HG03460 (cell line): Measurements from ENCODE around the gene S100A10.

Experiments
- ATAC-seq: cut with Tn5 transposase; IDR thresholded peaks from one replicate; pipeline ENCODE4 v1.9.1; 2021; ENCODE audit not compliant: unreplicated experiment

S100A10 gene

DNA sequence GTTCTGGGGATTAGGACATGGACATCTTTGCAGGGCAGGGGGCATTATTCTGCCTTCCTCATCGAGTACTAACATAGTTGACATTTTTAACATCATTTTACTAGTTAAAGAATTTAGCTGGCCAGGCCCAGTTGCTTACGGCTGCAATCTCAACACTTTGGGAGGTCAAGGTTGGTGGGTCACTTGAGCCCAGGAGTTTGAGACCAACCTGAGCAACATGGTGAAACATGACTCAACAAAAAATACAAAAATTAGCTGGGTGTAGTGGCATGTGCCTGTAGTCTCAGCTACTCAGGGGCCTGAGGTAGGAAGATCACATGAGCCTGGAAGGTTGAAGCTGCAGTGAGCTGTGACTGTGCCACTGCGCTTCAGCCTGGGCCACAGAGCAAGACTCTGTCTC is 54.5 kb downstream of the S100A10 start:
- no peak for ATAC-seq

DNA sequence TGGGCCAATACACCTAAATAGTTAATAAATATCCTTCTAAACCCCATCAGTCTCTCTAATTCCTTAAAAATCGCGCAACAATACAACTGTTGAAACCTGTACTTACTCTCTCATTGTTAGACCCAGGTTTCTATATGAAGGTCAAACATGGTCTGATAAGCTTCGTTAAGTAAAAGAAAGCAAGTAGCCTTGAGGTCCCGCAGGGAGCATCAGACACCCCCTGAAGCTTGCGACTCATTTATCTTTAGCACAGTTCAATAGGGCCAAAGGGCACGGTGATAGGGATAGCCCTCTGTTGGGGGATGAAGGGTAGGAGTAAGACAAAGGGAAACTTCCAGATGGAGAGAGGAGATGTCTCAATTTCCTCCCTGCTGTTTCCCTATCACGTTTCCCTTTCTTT is 57.0 kb downstream of the S100A10 start:
- no peak for ATAC-seq

DNA sequence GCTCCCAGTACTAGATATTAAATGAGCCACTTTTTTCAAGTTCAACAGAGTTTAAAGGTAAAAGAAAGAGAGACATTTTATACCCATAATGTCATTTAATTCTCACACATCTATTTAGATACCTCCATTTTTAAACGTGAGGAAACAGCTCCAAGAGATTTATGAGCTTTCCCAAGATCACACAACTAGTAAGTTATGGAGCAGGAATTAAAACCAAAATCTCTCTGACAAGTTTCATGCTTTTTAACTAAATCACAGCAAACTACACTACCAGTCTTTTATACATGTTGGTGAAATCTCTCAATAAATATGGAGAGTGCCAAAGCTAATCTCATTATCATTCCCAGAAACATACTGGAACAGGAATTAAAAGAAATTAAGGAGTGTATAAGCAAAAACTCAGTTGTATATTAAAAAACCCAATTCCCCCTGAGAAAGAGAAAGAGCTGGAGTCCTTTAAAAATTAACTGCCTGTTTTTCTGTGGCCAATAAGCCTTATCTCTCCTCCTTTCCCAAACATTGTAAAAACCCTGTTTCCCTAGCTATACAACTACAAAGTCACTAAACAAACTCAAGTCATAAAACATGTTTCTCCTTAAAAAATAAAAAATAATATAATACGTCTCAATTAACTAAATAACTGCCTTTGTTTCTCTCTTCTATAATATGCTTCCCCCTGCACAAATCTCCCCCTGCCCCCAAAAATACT is 57.6 kb downstream of the S100A10 start:
- ATAC-seq, result no peak

DNA sequence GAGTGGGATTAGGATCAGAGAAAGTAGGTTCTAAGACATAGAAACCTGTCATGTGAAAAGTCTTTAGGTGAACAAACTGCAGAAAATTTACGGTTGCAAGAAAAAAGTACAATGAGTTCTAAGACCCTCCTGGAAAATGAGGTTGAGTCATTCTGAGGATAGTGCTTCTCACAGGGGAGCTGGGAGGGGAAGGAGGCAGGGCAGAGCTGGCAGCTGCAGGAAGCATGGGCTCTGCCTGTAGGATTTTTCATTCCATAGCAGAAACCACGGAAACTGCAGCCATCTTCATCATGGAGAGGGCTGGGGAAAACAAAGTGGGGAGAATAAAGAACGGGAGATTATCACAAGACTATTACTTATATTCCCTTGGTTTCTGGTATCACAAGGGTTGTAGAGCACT is 58.5 kb downstream of the S100A10 start:
- no peak for ATAC-seq

DNA sequence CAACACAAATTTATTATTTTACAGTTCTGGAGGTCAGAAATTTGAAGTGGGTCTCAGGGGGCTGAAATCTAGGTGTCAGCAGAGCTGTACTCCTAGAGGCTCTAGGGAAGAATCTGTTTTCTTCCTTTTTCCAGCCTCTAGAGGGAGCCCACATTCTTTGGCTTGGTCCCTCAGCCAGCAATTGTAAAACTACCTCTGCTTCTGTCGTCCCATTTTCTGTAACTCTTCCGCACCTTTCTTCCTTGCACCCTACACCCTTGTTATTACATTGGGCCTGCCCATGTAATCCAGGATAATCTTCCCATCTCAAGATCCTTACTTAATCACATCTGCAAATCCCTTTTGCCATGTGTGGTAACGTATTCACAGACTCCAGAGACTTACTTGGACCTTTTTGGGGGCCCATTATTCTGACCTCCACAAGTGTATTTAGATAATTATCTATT is 59.6 kb downstream of the S100A10 start:
- no peak for ATAC-seq
